AG04450 (cell line): ENCODE results near the gene SSTR1. TPM values are rescaled to one million over a fixed set of nuclear protein-coding genes. Genes with fewer than 3 reads are reported as not detected.
"Not testable (repeated sequence)": the region's sequence is repeated elsewhere in the genome, so short reads cannot be mapped to it uniquely, and the experiment has no call there.

Experiments
- CTCF ChIA-PET: fragments of 300-600, 350-600 bp; formaldehyde crosslinking; extraction: SDS; loops from one replicate; lab custom pipeline; 2022; ENCODE audit warnings: antibody characterized with exemption, inconsistent platforms; lab: Charles Lee
- POLR2A ChIA-PET: fragments of 350-600 bp; formaldehyde crosslinking; extraction: SDS; loops from one replicate; lab custom pipeline; 2021; ENCODE audit warnings: antibody characterized with exemption, inconsistent platforms; lab: Yijun Ruan, JAX
- DNase-seq: peaks from one replicate; pipeline ENCODE4 v3.0.0-alpha.2; 2011; ENCODE audit warnings: low read depth, low spot score
- H3K27ac ChIP-seq: one replicate; pipeline ENCODE4 v1.5.1; 2012; ENCODE audit warnings: low read depth, low read length, control low read depth
- H3K27me3 ChIP-seq: one replicate; pipeline ENCODE4 v1.6.0; 2012; ENCODE audit warnings: low read length; ENCODE audit not compliant: control insufficient read depth, insufficient read depth
- H3K4me3 ChIP-seq: 2 replicates; pipeline ENCODE4 v1.5.1; 2011; ENCODE audit warnings: mild to moderate bottlenecking, low read depth, low read length, control low read depth
- H3K9me3 ChIP-seq: 2 replicates; pipeline ENCODE4 v1.5.1; 2012; ENCODE audit warnings: low read length; ENCODE audit not compliant: control insufficient read depth, insufficient read depth
- polyA plus RNA-seq: library from polyadenylated mRNA; depleted of rRNA; stranded (reverse); fragments of >200 nt; gene quantifications from 2 replicates; pipeline ENCODE4 v1.2.3, GENCODE V29; 2011
- TF ChIP-seq, protein P1 (sequence below): IDR thresholded peaks from 2 replicates; pipeline ENCODE4 v1.5.1; 2011; ENCODE audit warnings: low read depth, low read length, control low read depth, inconsistent platforms

Gene SSTR1
- polyA plus RNA-seq, 1 experiment: 1.2 TPM

DNA sequence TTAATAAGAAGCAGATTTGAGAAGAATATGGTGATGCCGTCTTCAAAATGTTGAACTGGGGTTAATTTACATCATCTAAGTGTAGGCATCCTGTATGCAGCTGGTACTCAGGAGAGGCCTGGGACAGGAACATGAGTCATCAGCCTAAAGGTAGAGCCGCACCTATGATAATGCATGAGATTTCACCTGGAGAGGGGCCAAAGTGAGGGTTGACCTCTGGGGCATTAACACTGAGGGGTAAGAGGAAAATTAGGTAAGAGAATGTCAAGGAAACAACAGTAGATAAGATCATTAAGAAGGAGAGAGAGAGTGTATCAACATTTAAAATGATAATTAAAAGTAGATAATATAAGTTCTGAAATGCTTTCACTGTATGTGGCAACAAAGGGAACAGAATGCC lies 20.2 kb upstream of the SSTR1 start:
- ChIA-PET CTCF (no interaction called here), POLR2A (no interaction called here)
- TF ChIP-seq, protein P1, sequence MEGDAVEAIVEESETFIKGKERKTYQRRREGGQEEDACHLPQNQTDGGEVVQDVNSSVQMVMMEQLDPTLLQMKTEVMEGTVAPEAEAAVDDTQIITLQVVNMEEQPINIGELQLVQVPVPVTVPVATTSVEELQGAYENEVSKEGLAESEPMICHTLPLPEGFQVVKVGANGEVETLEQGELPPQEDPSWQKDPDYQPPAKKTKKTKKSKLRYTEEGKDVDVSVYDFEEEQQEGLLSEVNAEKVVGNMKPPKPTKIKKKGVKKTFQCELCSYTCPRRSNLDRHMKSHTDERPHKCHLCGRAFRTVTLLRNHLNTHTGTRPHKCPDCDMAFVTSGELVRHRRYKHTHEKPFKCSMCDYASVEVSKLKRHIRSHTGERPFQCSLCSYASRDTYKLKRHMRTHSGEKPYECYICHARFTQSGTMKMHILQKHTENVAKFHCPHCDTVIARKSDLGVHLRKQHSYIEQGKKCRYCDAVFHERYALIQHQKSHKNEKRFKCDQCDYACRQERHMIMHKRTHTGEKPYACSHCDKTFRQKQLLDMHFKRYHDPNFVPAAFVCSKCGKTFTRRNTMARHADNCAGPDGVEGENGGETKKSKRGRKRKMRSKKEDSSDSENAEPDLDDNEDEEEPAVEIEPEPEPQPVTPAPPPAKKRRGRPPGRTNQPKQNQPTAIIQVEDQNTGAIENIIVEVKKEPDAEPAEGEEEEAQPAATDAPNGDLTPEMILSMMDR: no peak

DNA sequence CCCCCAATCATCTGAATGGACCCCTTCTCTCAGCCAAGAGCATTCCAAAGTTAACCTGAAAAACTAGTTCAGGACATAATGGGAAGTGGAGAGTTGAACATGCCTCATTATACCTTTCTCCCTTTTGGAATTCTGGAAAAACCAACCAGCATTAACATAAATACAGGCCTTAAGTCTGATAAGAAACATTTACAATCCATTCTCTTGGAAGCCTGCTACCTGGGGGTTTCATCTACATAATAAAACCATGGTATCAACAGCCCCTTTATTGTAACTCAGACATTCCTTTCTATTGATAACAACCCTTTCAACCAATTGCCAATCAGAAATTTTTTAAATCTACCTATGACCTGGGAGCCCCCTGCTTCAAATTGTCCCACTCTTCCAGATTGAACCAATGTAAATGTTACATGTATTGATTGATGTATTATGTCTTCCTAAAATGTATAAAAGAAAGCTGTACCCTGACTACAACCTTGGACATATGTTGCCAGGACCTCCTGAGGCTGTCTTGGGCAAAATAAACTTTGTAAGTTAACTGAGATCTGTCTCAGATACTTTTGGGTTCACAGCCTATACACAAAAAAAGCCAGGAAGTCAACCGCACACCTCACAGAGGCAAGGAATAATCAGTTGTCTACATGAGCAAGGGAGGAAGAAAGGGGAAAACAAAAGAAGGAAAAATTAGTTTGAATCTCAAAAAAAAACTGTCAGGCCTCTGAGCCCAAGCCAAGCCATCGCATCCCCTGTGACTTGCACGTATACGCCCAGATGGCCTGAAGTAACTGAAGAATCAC lies 17.6 kb upstream of the SSTR1 start:
- H3K27ac ChIP-seq: no peak overlapping the region
- ChIA-PET CTCF (interaction anchor here (0.9 kb wide), 1 partner anchor 7 kb away, joined by 3 read pairs; no protein-coding TSS in a partner anchor), POLR2A (no interaction called here)
- TF ChIP-seq, protein P1: no peak
- no peaks in the 10 kb centered on the region for H3K9me3 ChIP-seq
- no peak for DNase-seq
- H3K4me3 ChIP-seq: no peak overlapping the region
- H3K27me3 ChIP-seq: no peaks in the 10 kb centered on the region

More for the DNA sequence above, 20.2 kb upstream of the SSTR1 start:
- no peak for DNase-seq
- Histone ChIP-seq H3K27ac (no peak overlapping the region), H3K27me3 (no peaks in the 10 kb centered on the region), H3K9me3 (no peaks in the 10 kb centered on the region), H3K4me3 (no peak overlapping the region)

DNA sequence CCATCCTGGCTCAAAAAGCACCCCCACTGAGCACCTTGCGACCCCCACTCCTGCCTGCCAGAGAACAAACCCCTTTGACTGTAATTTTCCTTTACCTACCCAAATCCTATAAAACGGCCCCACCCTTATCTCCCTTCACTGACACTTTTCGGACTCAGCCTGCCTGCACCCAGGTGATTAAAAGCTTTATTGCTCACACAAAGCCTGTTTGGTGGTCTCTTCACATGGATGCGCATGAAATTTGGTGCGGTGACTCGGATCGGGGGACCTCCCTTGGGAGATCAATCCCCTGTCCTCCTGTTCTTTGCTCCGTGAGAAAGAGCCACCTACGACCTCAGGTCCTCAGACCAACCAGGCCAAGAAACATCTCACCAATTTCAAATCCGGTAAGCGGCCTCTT lies 16.9 kb upstream of the SSTR1 start:
- DNase-seq, H3K9me3 ChIP-seq, CTCF ChIA-PET, POLR2A ChIA-PET, H3K27me3 ChIP-seq, H3K4me3 ChIP-seq, H3K27ac ChIP-seq: not testable (repeated sequence)

DNA sequence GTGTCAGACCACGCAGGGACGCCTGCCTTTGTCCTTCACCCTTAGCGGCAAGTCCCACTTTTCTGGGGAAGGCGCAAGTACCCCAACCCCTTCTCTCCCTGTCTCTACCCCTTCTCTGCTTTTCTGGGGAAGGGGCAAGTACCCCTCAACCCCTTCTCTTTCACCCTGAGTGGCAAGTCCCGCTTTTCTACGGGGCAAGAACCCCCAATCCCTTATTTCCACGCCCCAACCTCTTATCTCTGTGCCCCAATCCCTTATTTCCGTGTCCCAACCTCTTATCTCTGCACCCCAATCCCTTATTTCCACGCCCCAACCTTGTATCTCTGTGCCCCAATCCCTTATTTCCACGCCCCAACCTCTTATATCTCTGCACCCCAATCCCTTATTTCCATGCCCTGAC lies 16.2 kb upstream of the SSTR1 start:
- H3K27ac ChIP-seq, POLR2A ChIA-PET, H3K9me3 ChIP-seq, H3K27me3 ChIP-seq, H3K4me3 ChIP-seq, DNase-seq, CTCF ChIA-PET: not testable (repeated sequence)

DNA sequence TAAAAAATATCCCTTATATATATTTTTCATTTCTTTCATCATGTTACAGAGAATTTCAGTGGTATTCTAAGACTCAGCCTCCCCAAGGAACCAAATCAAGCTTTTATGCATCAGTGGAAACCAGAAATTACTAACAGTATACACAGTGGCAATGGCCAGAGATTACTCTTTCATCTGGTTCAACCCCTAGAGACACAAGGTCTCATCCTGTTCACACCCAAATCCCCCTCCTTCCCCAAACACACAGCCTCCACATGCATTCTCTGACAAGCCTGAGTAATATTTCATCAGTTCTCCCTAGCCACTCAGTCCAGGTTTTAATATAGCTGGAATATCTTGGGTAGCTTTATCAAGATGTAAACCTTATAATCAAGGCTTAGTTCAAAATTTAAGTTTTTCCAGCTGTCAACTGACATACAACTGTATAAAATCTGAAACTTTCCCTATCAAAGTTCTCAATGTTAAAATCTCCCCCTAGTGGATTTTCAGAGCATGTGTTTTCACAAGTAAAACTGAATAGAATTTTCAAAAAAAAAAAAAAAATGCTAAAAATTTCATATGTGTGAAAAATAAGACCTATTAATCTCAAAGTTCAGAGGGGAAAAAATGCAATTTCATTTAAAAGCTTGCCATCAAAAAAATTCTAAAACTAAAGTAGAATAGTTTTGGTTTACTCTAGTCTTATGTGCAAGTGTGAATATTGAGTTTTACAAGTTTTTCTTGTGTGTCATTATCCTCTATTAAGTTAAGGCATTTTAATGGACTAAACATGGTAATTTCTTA lies 10.5 kb upstream of the SSTR1 start:
- POLR2A ChIA-PET: no interaction called here
- Histone ChIP-seq H3K4me3 (no peak overlapping the region), H3K9me3 (no peaks in the 10 kb centered on the region), H3K27me3 (no peaks in the 10 kb centered on the region), H3K27ac (no peak overlapping the region)
- DNase-seq: no peak
- TF ChIP-seq, protein P1: peak; percentile 67
- CTCF ChIA-PET: interaction anchor here (0.6 to 3.8 kb wide), 60 partner anchors 8 to 957 kb away, joined by 3 to 47 read pairs (median 4); partner anchors contain the start of gene SSTR1
